ENCODE data around the gene SPECC1L.
"Not testable (repeated sequence)": the region's sequence is repeated elsewhere in the genome, so short reads cannot be mapped to it uniquely, and the experiment has no call there.

Gene SPECC1L

DNA sequence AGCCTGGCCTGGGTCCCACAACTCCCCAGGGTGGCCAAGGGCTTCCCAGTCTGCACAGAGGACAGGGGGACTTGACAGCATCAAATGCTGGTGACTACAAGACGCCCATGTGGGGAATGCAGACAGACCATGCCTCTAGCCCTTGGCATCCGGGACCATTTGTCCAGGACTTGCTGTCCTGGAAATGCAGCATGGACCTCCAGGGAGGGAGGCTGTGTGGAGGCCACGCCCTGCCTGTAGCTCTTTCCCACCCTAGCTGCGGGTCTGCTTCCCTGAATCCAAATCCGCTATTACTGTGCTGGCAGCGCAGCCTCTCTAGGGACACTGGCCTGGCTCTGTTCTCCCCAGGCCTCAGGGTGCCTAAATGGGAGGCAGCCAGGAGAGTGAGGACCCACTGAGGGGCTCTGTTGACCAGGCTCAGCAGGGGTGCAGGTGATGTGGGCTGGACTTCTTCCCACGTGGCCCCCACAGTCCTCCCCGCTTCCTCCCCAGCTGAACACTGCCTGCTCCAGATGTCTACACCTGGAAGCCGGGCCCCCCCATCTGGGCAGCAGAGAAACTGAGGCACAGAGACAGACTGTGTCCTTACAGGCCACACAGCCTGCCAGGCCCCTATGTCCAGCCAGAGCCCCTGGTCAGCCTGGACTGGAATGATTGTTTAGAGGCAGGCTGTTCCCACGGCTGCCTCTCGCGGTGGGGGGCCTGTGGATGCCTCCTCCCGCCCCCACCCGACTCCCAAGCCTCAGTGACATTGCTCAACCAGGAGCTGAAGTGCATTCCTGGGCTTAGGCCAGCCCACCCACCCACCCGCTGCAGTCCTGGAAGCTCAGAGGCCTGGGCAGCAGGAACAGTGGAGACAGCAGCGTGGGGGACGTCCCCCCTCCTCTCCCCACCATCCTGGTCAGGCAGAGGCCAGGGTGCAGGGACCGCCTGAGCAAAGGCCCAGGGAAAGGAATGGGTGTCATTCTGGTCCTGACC is 24.8 kb upstream of the SPECC1L start:
- DNase-seq: peak; percentile 57

DNA sequence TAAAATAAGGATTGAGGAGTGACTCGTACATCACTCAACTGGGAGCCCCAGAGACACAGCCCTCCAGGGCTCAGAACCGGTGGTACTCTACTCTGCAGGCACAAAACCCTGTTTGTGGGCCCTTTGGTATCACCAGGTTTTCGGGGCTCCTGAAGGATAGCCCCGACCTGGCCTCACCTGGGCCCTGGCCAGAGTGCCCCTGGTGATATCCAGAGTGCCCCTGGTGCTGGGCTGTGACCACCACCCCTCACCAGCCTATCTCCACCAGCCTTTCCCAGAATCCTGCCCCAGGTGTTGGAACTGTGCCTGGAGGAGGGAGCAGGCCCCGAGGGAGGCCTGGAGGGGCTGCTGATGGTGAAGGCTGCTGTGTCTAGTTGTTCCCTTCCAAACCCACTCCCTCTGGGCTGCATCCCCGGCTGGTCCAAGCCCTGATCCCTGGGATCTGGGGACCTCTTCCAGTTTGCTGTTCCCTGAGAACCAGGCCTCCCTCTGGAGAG is 23.6 kb upstream of the SPECC1L start:
- no peak for DNase-seq

DNA sequence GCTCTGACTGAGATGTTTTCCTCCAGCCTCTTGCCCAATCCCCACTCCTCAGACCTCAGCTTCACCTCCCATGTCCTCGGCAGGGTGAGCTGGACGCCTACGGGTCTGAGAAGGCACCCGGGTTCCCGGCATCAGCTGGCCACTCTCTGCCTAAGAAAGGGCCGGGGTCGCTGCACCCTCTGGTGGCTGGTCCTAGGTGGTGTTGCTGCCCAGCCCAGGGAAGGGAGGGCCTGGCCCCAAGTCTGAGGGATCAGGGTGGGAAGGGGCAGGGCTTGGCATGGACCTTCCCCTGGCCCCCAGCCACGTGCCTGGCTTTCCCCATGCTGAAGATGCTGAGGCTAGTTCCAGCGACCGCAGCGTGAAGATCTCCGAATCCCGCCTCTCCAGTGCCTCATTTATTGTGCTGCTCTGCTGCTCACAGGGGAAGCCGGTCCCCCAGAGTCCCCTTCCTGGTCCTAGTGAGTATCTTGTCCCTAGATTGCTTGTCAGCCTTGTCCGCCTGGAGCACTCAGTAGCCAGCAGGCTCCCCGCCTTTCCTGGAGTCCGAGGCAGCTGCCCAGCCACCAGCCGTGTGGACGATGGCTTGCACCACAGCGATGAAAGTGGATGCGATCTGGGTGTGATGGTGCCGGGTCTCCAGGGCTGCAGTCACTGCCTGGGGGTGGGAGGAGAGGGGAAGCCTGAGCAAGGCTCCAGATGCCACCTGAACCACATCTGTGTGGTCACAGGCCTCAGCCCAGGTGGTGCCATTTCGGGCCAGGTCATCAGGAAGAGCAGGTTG is 22.9 kb upstream of the SPECC1L start:
- peak; percentile 80 for DNase-seq

DNA sequence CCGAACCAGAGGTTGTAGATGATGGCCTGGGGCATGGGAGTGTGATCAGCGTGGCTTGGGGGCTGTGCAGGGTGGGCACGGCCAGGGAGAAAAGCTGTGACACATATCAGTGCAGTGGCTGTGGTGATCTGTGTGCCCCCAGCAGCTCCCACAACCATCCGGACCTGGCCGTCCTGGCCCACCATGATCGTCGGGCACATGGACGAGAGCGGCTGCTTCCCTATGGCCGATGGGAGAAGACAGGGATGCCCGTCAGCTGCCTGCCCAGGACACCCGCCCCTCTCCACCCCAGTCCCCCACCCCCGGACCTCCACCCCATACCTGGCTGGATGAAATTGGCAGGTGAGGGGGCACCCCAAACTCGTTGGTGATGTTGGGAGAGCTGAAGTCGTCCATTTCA is 22.0 kb upstream of the SPECC1L start:
- not testable (repeated sequence) for DNase-seq

DNA sequence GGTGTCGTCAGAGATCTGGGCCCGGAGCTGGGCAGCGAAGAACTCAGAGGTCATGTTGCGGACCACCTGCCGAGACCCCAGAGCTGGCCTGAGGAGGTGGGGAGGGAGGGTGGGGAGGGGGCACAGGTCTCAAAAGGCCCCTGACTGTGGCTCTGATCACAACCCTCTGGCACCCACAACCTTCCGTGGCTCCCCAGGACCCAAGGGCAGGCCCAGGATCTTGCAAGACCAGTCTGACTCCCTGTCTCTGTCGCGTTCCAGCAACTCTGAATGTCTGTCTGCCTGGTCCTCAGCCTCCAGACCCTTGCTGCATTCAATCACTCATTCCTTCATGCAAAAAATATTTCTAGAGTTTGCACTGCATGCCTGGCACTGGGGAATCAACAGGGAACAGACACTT is 21.2 kb upstream of the SPECC1L start:
- not testable (repeated sequence) for DNase-seq

DNA sequence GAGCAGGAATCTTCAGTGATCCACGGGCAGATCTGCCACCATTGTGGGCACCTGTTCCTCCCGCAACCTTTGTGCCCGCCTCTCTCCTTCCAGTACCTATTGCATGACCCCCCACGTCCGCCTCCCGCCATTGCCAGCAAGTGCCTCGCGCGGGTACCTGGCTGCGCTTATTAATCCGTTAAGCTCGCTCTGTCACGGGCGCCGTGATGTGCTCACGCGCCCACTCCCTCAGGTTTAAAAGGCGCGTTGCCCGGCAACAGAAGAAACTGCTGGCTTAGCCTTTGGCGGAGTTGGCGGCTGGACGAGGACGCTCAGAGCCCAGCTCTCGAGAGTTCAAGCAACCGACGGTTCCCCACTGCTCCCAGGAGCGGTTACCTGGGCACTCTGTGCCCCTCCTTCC is 19.3 kb upstream of the SPECC1L start:
- not testable (repeated sequence) for DNase-seq

DNA sequence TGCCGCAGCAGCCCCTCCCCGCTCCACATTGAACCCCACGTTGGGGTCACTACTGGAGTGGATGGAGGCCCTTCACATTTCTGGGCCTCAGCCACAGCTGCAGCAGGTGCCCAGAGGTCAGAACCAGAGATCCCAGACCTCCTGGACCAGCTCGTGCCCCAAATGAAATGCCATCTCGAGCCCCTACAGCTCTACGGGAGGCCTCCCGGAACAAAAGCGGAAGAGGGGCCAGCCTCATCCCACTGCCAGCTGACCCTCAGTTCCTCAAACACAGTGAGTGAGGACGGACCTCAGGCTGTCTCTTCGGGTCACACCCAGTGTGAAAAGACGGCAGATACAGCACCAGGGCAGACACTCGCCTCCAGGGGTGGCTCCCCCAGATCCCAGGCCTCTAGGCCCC is 17.5 kb upstream of the SPECC1L start:
- not testable (repeated sequence) for DNase-seq

DNA sequence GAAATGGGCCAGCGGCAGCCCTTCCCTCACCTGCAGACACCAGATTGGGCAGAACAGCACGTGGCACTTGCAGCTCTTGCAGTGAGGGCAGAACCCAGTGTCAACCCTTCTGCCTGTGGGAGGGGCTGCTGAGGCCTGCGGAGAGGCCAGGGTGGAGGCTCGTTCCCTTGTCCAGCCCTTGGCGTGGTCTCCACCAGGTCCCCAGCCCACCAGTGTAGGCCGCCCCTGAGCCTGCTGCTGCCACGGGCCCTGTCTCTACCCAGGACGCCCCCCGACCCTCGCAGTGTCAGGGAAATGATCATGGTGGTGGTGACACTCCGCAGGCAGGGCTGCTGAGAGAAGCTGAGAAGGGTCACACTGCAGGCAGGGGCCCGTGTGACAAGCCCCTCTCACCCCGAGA is 14.5 kb upstream of the SPECC1L start:
- not testable (repeated sequence) for DNase-seq

DNA sequence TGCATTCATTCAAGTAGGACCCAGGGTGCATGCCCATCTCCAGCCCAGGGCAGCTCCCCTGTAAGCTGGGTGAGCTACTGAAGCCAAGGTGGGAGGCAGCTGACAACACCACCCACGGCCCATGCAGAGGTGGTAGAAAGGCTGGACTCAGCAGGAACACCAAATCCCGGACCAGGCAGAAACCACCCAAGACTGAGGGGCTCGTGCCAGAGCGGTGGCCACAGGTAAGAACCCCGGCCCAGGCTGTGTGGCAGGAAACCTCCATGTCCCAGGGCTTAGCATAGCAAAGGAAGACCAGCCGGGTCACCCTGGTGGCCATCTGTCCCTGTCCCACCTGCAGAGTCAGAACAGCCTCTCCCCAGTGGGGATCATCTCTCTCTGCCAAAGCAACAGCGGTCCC is 13.9 kb upstream of the SPECC1L start:
- not testable (repeated sequence) for DNase-seq

DNA sequence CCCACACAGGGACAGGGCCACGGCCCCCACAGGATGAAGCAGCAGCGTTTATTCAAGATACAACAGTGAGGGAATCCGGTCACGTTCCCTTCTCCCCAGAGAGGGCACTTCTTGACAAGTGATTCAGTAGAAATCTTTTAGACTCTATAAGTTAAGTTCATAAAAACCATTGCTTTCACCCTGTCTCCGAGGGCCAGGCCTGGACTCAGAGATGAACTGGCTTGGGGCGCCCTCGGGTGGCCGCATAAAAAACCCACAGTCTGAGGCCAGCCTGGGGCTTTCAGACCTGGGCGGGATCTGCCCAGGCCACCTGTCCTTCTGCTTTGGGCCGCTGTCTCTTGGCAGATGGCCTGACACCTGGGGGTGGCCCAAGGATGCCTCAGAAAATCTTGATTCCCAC is 11.2 kb upstream of the SPECC1L start:
- DNase-seq: peak; percentile 80

DNA sequence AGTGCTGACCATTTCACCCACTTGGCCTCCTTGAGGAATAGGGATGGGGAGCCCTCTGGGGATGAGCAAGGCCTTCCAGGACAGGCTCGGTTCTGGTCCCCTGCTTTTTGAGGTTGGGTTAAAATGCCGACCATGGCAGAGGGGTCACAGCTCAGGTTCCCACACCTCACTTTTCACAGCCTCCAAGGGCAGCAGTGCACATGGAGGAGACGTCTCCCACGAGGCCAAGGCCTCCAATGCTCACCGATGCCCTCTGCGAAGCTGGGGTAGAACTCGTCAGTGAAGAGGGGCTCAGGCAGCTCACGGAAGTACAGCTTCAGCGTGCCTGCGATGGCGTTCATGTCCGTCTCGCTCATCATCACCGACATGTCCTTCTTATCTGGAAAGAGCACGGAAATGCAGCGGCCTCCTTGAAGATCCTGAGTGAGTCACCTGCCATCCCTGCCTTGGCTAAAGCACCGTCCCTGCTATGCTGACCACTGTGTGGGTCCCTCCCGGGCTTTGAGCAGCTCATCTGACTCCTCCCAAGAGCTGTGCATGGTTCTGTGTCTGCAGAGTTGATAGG is 8.4 kb upstream of the SPECC1L start:
- DNase-seq: not testable (repeated sequence)

DNA sequence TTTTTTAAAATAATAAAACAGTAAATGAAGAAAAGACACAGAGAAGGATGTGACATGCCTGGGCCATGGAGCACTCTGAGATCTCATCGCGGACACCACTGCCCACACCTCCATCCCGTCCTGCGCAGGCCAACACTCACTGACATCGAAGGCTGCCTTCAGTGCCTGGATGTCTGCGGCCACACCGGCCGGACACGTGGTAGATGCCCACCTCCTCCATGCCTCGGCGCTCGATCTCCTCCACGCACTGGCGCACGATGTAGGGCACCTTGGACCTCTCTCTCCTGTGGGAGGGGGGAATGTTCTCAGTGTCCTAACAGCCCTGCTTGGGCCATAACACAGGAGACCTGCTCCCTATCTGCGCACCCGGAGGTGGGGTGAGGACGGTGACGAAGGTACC is 7.2 kb upstream of the SPECC1L start:
- DNase-seq: not testable (repeated sequence)

DNA sequence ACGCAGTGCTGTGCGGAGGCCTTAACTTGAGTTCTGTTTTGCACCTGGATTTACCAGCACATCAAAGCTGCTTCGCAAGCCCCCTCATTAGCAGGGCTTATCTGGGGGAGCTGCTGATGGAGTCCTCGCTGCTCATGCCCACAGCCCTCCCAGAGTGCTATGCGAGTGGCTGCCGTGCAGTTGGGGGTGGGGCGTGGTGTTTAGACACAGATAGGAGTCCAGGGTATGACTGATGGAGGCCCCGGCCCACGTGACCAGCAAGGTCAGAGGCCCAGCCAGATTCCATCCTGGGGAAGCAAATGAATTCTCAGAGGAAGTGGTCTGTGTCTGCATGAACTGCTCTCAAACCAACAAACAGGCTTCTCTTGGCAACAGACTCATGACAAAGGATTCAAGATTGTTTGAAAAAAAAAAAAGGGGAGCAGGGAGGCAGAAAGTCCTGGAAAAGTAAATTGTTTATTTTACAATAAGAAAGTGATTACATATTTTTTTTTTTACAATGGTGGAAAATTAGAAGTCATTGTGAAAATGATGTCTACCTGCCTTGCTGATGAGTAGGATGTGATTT is 6.2 kb upstream of the SPECC1L start:
- peak; percentile 60 for DNase-seq

DNA sequence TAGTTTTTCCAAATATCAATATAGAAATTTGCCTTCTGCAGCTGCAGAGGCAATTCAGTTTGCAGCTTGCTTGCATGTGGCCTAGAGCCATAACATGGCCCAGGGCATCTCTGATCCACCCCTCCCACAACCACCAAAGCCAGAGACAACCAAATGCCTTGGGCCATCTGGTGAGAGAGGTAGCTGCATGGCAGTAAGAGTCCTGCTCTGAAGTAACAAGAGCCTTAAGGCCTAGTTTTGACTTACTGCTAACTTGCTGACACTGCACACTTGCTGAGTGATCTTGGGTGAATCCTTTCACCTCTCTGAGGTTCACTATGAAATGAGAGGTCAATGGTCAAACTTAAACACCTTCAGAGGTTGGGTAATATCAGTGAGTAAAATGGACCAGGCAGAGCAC is 4.9 kb upstream of the SPECC1L start:
- DNase-seq: no peak

DNA sequence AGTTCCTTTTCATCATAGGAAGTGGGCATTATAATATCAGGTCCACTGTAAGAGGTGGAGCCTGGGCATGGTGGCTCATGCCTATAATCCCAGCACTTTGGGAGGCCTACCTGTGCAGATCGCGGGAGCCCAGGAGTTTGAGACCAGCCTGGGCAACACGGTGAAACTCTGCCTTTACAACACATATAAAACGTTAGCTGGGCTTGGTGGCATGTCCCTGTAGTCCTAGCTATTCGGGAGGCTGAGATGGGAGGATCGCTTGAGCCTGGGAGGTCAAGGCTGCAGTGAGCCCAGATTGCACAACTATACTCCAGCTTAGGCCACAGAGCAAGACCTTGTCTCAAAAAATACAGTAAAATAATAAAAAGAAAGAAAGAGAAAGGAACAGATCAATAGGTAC is 4.1 kb upstream of the SPECC1L start:
- not testable (repeated sequence) for DNase-seq

DNA sequence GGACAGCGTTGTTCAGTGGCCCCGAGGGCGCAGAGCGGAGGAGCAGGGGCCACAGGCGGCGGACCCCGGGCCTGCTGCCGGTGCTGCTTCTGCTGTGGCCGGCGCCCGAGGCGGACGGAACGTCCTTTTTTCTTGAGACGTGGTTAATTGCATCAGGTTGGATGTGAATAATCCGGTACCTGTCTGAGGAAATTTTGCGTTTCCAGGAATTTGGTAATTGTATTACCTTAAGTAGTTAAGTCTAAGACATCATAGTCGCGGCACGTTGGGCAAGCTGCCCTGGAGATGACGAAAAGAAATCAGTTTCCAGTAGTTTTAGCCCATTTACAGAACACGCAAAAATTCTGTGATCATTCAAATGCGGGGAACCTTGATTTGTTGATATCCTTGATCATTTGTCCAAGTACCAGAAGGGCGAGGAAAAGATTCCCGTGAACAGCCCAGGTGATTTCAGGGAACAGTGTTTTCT is 789 bp downstream of the SPECC1L start:
- DNase-seq: no peak

DNA sequence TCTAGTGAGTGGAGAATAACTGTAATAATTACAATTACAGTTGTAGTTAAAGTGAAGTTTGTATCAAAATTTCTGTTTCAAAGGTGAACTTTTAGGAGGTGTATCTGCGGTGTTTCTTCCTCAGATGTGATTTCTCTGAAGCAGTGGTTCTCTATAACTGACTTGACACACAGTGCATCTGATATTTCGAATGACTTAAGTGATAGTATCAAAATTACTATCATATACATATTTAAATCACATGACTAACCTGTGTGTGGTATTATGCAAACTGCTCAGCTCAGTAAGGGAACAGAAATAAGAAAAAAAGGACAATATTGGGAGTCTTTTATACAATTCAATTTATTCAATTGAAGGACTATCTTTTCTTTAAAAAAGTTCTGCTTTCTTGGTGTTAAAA is 2.4 kb downstream of the SPECC1L start:
- DNase-seq: not testable (repeated sequence)

DNA sequence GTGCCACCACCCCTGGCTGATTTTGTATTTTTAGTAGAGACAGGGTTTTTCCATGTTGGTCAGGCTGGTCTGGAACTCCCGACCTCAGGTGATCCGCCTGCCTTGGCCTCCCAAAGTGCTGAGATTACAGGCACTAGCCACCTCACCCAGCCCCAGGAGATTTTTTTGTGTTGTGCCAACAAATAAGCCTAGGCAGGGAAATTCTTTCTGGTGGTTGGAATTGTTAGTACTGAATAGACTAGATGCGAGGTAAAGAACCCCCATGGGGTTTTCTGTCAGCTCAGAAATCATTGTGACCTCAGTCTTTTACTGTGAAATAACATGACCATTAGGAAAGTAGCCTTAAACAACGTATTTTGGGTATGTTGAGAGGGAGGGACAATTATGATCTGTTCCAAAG is 3.3 kb downstream of the SPECC1L start:
- DNase-seq: not testable (repeated sequence)

DNA sequence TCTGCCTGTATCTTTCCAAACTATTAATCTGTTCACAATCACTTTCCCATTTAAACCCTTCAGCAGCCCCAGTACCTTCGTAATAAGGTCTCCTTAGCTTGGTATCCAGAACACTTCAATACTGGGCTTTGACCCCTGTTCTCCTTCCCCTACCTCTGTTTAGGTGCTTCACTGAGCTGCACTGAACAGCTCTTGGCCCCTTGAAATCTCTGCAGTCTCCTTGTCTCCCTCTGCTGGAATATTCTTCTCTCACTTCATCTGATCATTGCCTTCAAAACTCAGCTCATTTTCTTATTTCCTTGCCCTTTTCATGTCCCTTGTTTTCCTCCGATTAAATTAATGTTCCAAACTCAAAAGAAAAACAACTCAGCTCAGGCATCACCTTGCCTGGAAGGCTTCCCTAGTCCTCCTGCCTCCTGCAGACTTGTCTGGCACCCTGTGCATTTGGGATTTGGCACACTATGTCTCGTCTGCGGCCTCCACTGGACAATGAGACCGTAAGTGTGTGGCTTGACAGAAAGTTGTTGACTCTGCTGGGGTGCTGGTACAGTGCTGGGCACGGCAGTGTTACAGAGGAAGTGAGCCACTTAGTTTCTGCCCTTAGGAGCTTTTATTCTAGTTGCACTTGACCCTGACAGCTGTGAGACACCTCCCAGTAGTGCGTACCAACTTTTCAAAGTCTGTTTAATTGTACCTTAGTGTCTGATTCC is 4.2 kb downstream of the SPECC1L start:
- DNase-seq: not testable (repeated sequence)

DNA sequence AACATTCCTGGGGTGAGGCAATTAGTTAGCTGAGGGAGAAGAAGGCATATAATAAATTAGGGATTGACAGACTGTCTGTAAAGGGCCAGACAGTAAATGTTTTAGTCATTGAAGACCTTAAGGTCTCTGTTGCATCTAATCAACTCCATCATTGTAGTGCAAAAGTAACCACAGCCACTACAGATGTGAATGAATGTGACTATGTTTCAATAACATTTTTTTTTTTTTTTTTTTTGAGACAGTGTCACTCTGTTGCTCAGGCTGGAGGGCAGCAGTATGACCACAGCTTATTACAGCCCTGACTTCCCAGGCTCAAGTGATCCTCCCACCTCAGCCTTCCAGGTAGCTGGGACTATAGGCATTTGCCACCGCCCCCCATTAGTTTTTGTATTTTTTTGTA is 9.7 kb downstream of the SPECC1L start:
- DNase-seq: not testable (repeated sequence)

DNA sequence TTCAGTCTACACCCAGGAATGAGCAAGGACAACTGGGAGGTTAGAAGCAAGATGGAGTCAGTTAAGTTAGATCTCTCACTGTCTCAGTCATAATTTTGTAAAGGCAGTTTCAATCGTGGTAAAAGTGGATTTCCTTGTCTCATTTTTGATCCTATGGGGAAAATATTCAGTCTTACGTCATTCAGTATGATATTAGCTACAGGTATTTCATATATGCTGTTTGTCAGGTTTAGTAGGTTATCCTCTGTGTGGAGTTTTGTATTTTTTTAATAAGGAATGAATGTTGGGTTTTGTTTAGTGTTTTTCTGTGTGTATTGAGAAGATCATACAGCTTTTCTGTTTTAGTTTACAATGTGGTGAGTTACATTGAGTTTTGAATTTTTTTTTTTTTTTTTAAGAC is 11.8 kb downstream of the SPECC1L start:
- no peak for DNase-seq

DNA sequence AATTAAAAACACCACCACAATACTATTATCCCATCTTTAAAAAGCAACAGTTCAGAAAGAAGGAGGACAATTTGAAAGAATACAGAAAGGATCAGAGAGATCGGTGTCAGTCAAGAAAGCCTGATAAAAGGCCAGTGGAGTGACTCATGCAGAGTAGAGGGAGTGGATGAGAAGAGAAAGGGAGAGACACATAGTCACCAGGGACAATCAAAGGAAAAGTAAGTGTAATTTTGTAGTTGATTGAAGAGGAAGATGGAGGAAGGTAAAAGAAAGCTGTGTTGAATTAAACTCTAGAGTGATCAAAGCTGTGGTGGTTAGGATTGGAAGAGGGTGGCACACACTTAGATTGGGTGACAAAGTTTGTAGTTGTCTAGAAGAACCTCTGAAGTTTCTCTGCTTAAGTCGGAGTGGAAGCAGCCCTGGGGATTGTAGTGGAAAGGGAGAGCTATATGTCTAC is 14.1 kb downstream of the SPECC1L start:
- DNase-seq: peak; percentile 63

Measured in fibroblast of skin of right biceps (primary cell).